HepG2 (cell line): ENCODE measurements around the gene TMEM125. TPM values are rescaled to one million over a fixed set of nuclear protein-coding genes. Genes with fewer than 3 reads are reported as not detected.

Experiments used
- ATAC-seq: fragments of 200-7000 bp; cut with Tn5 transposase; 3 replicates; pipeline ENCODE4 v1.9.1; 2020; ENCODE audit warnings: mild to moderate bottlenecking, moderate library complexity
- BruUV-seq: library from RNA; stranded (reverse); fragments of 400-500 nt; replicated peaks from 2 replicates; lab custom pipeline; 2021; lab: Mats Ljungman, UMichigan
- CTCF ChIA-PET: fragments of 300-600 bp; formaldehyde crosslinking; extraction: SDS; loops from one replicate; lab custom pipeline; 2021; ENCODE audit warnings: low total read pairs, inconsistent platforms, low intra/inter-chr PET ratio; lab: Yijun Ruan, JAX
- POLR2A ChIA-PET: fragments of 350-600 bp; sonication (Branson Sonifier 250); formaldehyde crosslinking; loops from one replicate; lab custom pipeline; 2020; ENCODE audit warnings: antibody characterized with exemption, inconsistent platforms; lab: Yijun Ruan, JAX
- DNase-seq: peaks from one replicate; pipeline ENCODE4 v3.0.0-alpha.2; 2015; ENCODE audit warnings: low spot score
- FAIRE-seq: peaks from 3 replicates; lab custom pipeline; 2011; peaks lifted over from hg19 to GRCh38; lab: Jason Lieb, UNC
- H2AFZ ChIP-seq: one replicate; pipeline ENCODE4 v1.6.1; 2011; ENCODE audit warnings: low read length, inconsistent platforms
- H3K27ac ChIP-seq: fragments of 300-600 bp; 3 replicates; pipeline ENCODE4 v1.8.0; 2011; ENCODE audit warnings: mixed run types, mild to moderate bottlenecking, mixed read lengths, low read length, inconsistent platforms; ENCODE audit not compliant: insufficient read depth; ENCODE audit errors: extremely low read length
- H3K27me3 ChIP-seq, 2 experiments: fragments of 200-600 bp in 1 of 2; 2 replicates in 1 of 2; 3 replicates in 1 of 2; pipeline versions ENCODE4 v1.6.0 to v1.8.0; 2011; ENCODE audit warnings: low read length in 2 of 2, mild to moderate bottlenecking in 2 of 2, moderate library complexity in 2 of 2, inconsistent platforms in 1 of 2; ENCODE audit not compliant: insufficient read depth in 2 of 2, control insufficient read depth in 1 of 2
- H3K36me3 ChIP-seq, 2 experiments: fragments of 200-600 bp in 1 of 2; replicated peaks in 1 of 2; 2 replicates in 1 of 2; 3 replicates in 1 of 2; pipeline versions ENCODE4 v1.5.1 to v1.8.0; 2011; ENCODE audit warnings: low read length in 2 of 2, inconsistent platforms in 1 of 2; ENCODE audit not compliant: insufficient read depth in 2 of 2, control insufficient read depth in 1 of 2
- H3K4me1 ChIP-seq: 2 replicates; pipeline ENCODE4 v1.5.1; 2012; ENCODE audit warnings: low read length, inconsistent platforms; ENCODE audit not compliant: insufficient read depth
- H3K4me2 ChIP-seq: 2 replicates; pipeline ENCODE4 v1.6.0; 2011; ENCODE audit warnings: low read depth, low read length, inconsistent platforms
- H3K4me3 ChIP-seq, 3 experiments: fragments of 200-600 bp in 1 of 3; sonication (generic), shearing (Covaris generic) in 1 of 3; replicated peaks in 1 of 3; 2 replicates each; pipeline ENCODE4 v1.5.1; 2011 to 2016; ENCODE audit warnings: low read length in 3 of 3, inconsistent platforms in 2 of 3, low read depth in 2 of 3, mild to moderate bottlenecking in 2 of 3, control low read depth in 1 of 3, mixed read lengths in 1 of 3; ENCODE audit not compliant: insufficient read depth in 1 of 3
- H3K79me2 ChIP-seq: one replicate; pipeline ENCODE4 v1.6.1; 2011; ENCODE audit warnings: low read length, inconsistent platforms; ENCODE audit not compliant: insufficient read depth
- H3K9ac ChIP-seq: 2 replicates; pipeline ENCODE4 v1.6.0; 2011; ENCODE audit warnings: mild to moderate bottlenecking, low read depth, low read length, inconsistent platforms; ENCODE audit not compliant: insufficient read depth
- H3K9me3 ChIP-seq: 2 replicates; pipeline ENCODE4 v1.5.1; 2012; ENCODE audit warnings: mild to moderate bottlenecking, low read length
- H4K20me1 ChIP-seq: 2 replicates; pipeline ENCODE4 v1.6.0; 2011; ENCODE audit warnings: inconsistent platforms, mild to moderate bottlenecking, low read length, moderate library complexity; ENCODE audit not compliant: insufficient read depth
- CTCF ChIP-seq: sonication (generic); formaldehyde crosslinking; IDR thresholded peaks from 2 replicates; pipeline ENCODE4 v1.5.0; 2020; ENCODE audit warnings: mild to moderate bottlenecking, missing genetic modification reagents, moderate library complexity
- DBP ChIP-seq: sonication (generic); formaldehyde crosslinking; IDR thresholded peaks from 2 replicates; pipeline ENCODE4 v1.4.0; 2020; ENCODE audit warnings: missing genetic modification reagents; ENCODE audit errors: not compliant biosample characterization
- FOSL2 ChIP-seq: sonication (generic); formaldehyde crosslinking; IDR thresholded peaks from 2 replicates; pipeline ENCODE4 v1.4.0; 2020; ENCODE audit warnings: missing genetic modification reagents
- HNF1B ChIP-seq: sonication (generic); formaldehyde crosslinking; IDR thresholded peaks from 2 replicates; pipeline ENCODE4 v1.5.1; 2020; ENCODE audit warnings: mild to moderate bottlenecking, moderate library complexity, missing genetic modification reagents
- KDM5B ChIP-seq: sonication (generic); formaldehyde crosslinking; IDR thresholded peaks from 2 replicates; pipeline ENCODE4 v1.4.0; 2020; ENCODE audit warnings: missing genetic modification reagents, mild to moderate bottlenecking, borderline replicate concordance
- MED1 ChIP-seq: sonication (generic); formaldehyde crosslinking; IDR thresholded peaks from 2 replicates; pipeline ENCODE4 v1.4.0; 2020; ENCODE audit warnings: missing genetic modification reagents
- RAD21 ChIP-seq: fragments of 450-650 bp; formaldehyde crosslinking; IDR thresholded peaks from 2 replicates; pipeline ENCODE4 v1.5.0; 2020; ENCODE audit warnings: mild to moderate bottlenecking
- SETDB1 ChIP-seq: sonication (generic); formaldehyde crosslinking; IDR thresholded peaks from 2 replicates; pipeline ENCODE4 v1.5.1; 2020; ENCODE audit warnings: missing genetic modification reagents, mild to moderate bottlenecking, borderline replicate concordance
- SMC3 ChIP-seq: IDR thresholded peaks from 2 replicates; pipeline ENCODE4 v1.6.1; 2011; ENCODE audit warnings: low read length, improper control_type of control experiment
- STAG1 ChIP-seq: sonication (generic); formaldehyde crosslinking; IDR thresholded peaks from 2 replicates; pipeline ENCODE4 v1.4.0; 2020; ENCODE audit warnings: missing genetic modification reagents
- YY1 ChIP-seq: IDR thresholded peaks from 2 replicates; pipeline ENCODE4 v1.6.1; 2011; ENCODE audit warnings: low read length, low read depth, moderate library complexity, mild to moderate bottlenecking; ENCODE audit not compliant: insufficient read depth, insufficient replicate concordance
- ZNF224 ChIP-seq: sonication (generic); formaldehyde crosslinking; IDR thresholded peaks from 2 replicates; pipeline ENCODE4 v1.5.0; 2020; ENCODE audit warnings: mild to moderate bottlenecking, missing genetic modification reagents
- ZNF280B ChIP-seq: sonication (generic); formaldehyde crosslinking; IDR thresholded peaks from 2 replicates; pipeline ENCODE4 v1.5.0; 2020; ENCODE audit warnings: missing genetic modification reagents, mild to moderate bottlenecking, borderline replicate concordance
- ZNF362 ChIP-seq: sonication (generic); formaldehyde crosslinking; IDR thresholded peaks from 2 replicates; pipeline ENCODE4 v1.4.0; 2020; ENCODE audit warnings: missing genetic modification reagents, mild to moderate bottlenecking, borderline replicate concordance
- WGBS: methylation state at CpG from one replicate; pipeline ENCODE4 v1.1.6; 2017; ENCODE audit warnings: low lambda C conversion rate; 5-methylcytosine and 5-hydroxymethylcytosine counted together
- in situ Hi-C: cut with HindIII; loops from 2 replicates; pipeline ENCODE4 v1.10.0; 2017; ENCODE audit warnings: low pct_unique_long_range_greater_than_20kb; ENCODE audit not compliant: extremely low pct_ligation_motif_present
- intact Hi-C: fragments of 100-400 bp; cut with micrococcal nuclease; formaldehyde crosslinking; loops from one replicate; pipeline ENCODE4 v1.10.0; 2022; ENCODE audit not compliant: unreplicated experiment
- polyA plus RNA-seq, 8 experiments: library from polyadenylated mRNA; depleted of rRNA in 3 of 8; stranded (reverse) in 7 of 8; unstranded in 1 of 8; fragments of >200 nt; fragmentation: Illumina TruSeq in 4 of 8; extraction: Trizol in 4 of 8; gene quantifications; 2 replicates each; pipeline versions ENCODE4 v1.2.1 to v1.2.3, GENCODE V29; 2011 to 2016; ENCODE audit warnings: low read depth in 4 of 8, missing spikeins in 1 of 8, mixed read lengths in 1 of 8; ENCODE audit not compliant: insufficient read depth in 1 of 8
- total RNA-seq, 5 experiments: library from RNA; depleted of rRNA; stranded (reverse); fragments of >200 nt; fragmentation: Illumina TruSeq; extraction: Trizol; gene quantifications; 2 replicates each; pipeline ENCODE4 v1.2.3, GENCODE V29; 2016; ENCODE audit warnings: low read depth in 1 of 5

The TMEM125 gene
- total and polyA plus RNA-seq, 2 of the 13 experiments (the other 11 are each of a cell fraction or from before 2014, with no cell fraction given): 0.03 TPM; not detected in 1

GRCh38 chr1:43227143-43227764 lies 42.5 kb upstream of the TMEM125 start:
- ChIA-PET CTCF (interaction anchor here (0.8 to 4.2 kb wide), 5 partner anchors 10 to 187 kb away, joined by 3 to 35 read pairs (median 4); no protein-coding TSS in a partner anchor), POLR2A (interaction anchor here (1.0 to 1.2 kb wide), 2 partner anchors 155 to 187 kb away, joined by 4 to 6 read pairs; no protein-coding TSS in a partner anchor)
- intact Hi-C loops: loop anchor here (1.0 kb wide), 1 partner anchor 187 kb away; no protein-coding TSS in a partner anchor
- Histone ChIP-seq H3K27ac (no peak overlapping the region), H3K9me3 (no peaks in the 10 kb centered on the region), H2AFZ (no peak overlapping the region), H3K4me1 (no peaks in the 10 kb centered on the region), H3K36me3 (no peaks in the 10 kb centered on the region), H3K9ac (no peak overlapping the region), H4K20me1 (no peaks in the 10 kb centered on the region), H3K4me2 (0 out of 2 replicates have a peak overlapping the region, but pooled peaks have one; percentile 16), H3K4me3 (no peak overlapping the region), H3K79me2 (no peaks in the 10 kb centered on the region), H3K27me3 (peaks cover 4 to 70% of the 10 kb centered on the region in 2 experiments; a peak in 4 of 5 replicates)
- no TSS peak for BruUV-seq
- WGBS: 17% methylated on average over 7 of the region's 10 CpGs
- in situ Hi-C loops: loop anchor here (5.0 kb wide), 1 partner anchor 185 kb away; no protein-coding TSS in a partner anchor
- ATAC-seq (peak; percentile 94), FAIRE-seq (peak; percentile 93), DNase-seq (peak; percentile 64)
- TF ChIP-seq ZNF362 (CRISPR knock-in tag) (peak; percentile 80; the same call in 1 of the 2 replicates), YY1 (no peak), MED1 (0 out of 2 replicates have a peak, but pooled peaks have one; percentile 18), ZNF224 (0 out of 2 replicates have a peak, but pooled peaks have one; percentile 42), ZNF280B (CRISPR knock-in tag) (peak; percentile 69; the same call in 1 of the 2 replicates), KDM5B (CRISPR knock-in tag) (peak; percentile 37; the same call in 1 of the 2 replicates), FOSL2 (CRISPR knock-in tag) (0 out of 2 replicates have a peak, but pooled peaks have one; percentile 16), SMC3 (peak; percentile 96), STAG1 (CRISPR knock-in tag) (peak; percentile 98), HNF1B (CRISPR knock-in tag) (peak; percentile 50; the same call in 1 of the 2 replicates), SETDB1 (CRISPR knock-in tag) (no peak), CTCF (CRISPR knock-in tag) (peak; percentile 96), RAD21 (CRISPR knock-in tag) (peak; percentile 85), DBP (no peak)
